Measurements from ENCODE around the gene SLC16A7.

DNA sequence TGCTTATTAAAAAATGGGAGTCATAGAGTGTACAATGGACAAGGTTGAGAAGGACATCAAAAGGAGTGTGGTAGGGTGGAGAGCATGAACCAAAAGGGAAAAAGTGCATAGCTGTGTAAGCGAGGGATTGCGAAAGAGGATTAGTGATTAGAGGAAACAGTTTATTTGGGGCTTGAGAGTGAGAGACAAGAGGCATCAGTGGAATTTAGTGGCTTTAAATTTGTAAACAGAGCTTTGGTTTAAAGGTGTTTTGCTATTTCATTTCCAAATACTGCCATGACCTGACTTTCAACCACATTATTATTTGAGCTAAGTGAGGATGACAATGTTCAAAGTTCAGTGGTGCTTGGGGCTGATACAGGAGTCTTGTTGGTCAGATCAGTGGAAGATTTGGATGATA, 53.4 kb downstream of the SLC16A7 start:
- TF ChIP-seq, protein P1, sequence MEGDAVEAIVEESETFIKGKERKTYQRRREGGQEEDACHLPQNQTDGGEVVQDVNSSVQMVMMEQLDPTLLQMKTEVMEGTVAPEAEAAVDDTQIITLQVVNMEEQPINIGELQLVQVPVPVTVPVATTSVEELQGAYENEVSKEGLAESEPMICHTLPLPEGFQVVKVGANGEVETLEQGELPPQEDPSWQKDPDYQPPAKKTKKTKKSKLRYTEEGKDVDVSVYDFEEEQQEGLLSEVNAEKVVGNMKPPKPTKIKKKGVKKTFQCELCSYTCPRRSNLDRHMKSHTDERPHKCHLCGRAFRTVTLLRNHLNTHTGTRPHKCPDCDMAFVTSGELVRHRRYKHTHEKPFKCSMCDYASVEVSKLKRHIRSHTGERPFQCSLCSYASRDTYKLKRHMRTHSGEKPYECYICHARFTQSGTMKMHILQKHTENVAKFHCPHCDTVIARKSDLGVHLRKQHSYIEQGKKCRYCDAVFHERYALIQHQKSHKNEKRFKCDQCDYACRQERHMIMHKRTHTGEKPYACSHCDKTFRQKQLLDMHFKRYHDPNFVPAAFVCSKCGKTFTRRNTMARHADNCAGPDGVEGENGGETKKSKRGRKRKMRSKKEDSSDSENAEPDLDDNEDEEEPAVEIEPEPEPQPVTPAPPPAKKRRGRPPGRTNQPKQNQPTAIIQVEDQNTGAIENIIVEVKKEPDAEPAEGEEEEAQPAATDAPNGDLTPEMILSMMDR (IDR thresholded peaks at IDR 0.05): no peak
- TF ChIP-seq POLR2A (IDR thresholded peaks at IDR 0.05): no peak
